MG63 (cell line): ENCODE results near the gene MYO10. TPM values are rescaled to one million over a fixed set of nuclear protein-coding genes. Genes with fewer than 3 reads are reported as not detected.

Experiments used
- DNase-seq: peaks from one replicate; pipeline ENCODE4 v3.0.0-alpha.2; 2020
- H3K27me3 ChIP-seq: fragments of 250-450 bp; sonication (Bioruptor Pico); 2 replicates; pipeline ENCODE4 v1.5.1; 2020; ENCODE audit warnings: mild to moderate bottlenecking, moderate library complexity
- H3K36me3 ChIP-seq: fragments of 250-450 bp; sonication (Bioruptor Pico); 2 replicates; pipeline ENCODE4 v1.5.1; 2020; ENCODE audit warnings: mild to moderate bottlenecking, moderate library complexity
- H3K4me3 ChIP-seq: fragments of 250-450 bp; sonication (Bioruptor Pico); 2 replicates; pipeline ENCODE4 v1.5.1; 2020; ENCODE audit warnings: mild to moderate bottlenecking, moderate library complexity
- H3K9me3 ChIP-seq: fragments of 250-450 bp; sonication (Bioruptor Pico); 2 replicates; pipeline ENCODE4 v1.5.1; 2020; ENCODE audit warnings: mild to moderate bottlenecking, moderate library complexity
- total RNA-seq: library from RNA; depleted of rRNA; stranded (reverse); fragments of >200 nt; shearing (Covaris generic); gene quantifications from 2 replicates; pipeline ENCODE4 v1.2.3, GENCODE V29; 2014; ENCODE audit warnings: low replicate concordance

The MYO10 gene
- total RNA-seq, 1 experiment from 2014 or later: 55.0 TPM

DNA sequence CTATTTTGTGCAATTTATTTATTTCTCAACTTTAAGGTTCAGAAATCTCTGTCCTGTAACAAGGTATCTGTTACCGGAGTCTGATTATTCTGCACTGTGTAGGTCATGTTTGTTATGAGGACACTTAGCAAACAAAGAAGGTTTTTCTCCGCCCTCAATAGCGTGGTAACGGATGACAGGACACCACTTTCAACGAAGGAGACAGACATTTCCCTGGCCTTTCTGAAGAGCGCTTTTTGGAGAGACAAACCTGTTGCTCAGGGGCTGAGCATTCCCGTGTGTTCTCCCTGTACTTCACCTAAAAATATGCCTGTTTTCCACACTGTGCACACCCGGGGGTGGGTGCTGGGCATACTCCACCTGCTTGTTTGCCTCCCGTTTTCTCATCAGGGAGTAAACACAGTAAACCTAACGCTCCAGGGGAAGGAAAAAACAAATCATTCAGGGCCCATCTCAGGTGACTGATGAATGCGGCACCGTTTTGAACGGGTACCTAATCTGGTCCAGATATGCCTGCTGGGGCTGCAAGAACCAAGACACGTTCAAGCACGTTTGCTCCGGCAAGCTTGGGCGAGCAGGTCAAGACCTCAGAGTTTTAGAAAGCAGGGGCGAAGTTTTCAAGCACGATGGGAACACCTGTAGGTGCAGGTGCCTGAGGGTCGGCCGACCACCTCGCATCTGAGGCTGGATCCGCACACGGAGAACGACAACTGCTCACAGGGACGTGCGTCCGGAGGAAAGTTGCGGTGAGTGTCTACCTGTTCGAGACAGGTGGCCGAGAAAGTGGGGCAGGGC is 320.1 kb downstream of the MYO10 start:
- peaks cover 51% of the 10 kb centered on the region for H3K27me3 ChIP-seq
- H3K36me3 ChIP-seq: no peaks in the 10 kb centered on the region
- DNase-seq: no peak
- H3K4me3 ChIP-seq: peak overlapping the region; percentile 44
- no peaks in the 10 kb centered on the region for H3K9me3 ChIP-seq

GRCh38 chr5:16612007-16612406 is 324.1 kb downstream of the MYO10 start:
- H3K9me3 ChIP-seq: no peaks in the 10 kb centered on the region
- no peaks in the 10 kb centered on the region for H3K36me3 ChIP-seq
- no peak for DNase-seq
- peaks cover 28% of the 10 kb centered on the region for H3K27me3 ChIP-seq
- H3K4me3 ChIP-seq: no peak overlapping the region
